OCI-LY3 (cell line): ENCODE data around the gene PPAT.

Experiments
- EZH2phosphoT487 ChIP-seq: fragments of 200-600 bp; shearing (Covaris generic); IDR thresholded peaks from 2 replicates; pipeline ENCODE4 v1.6.1; 2018; ENCODE audit warnings: antibody characterized with exemption, mixed run types, low read depth
- TF ChIP-seq, protein P1 (sequence below): fragments of 200-600, 300-600 bp; sonication (generic); IDR thresholded peaks from 2 replicates; pipeline ENCODE4 v1.5.1; 2014; ENCODE audit warnings: antibody characterized with exemption, low read length, low read depth

DNA sequence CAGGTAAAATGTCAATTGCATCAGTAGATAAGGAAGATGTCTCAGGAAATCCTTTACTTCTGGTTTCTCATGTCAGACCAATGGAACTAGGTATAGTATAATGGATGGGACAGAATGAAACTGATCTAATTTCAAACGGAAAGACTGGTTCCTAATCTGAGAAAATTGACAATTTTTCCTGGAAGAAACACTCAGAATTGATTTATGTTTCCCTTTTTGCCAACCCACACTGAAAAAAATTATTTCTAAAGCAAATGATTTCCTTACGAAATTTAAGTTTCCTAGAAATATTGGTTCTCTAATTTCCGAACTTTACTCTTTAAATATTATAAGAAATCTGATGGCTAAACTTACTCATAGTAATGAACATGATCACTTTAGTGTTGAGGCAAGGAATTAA is 19.1 kb downstream of the PPAT start:
- TF ChIP-seq, protein P1, sequence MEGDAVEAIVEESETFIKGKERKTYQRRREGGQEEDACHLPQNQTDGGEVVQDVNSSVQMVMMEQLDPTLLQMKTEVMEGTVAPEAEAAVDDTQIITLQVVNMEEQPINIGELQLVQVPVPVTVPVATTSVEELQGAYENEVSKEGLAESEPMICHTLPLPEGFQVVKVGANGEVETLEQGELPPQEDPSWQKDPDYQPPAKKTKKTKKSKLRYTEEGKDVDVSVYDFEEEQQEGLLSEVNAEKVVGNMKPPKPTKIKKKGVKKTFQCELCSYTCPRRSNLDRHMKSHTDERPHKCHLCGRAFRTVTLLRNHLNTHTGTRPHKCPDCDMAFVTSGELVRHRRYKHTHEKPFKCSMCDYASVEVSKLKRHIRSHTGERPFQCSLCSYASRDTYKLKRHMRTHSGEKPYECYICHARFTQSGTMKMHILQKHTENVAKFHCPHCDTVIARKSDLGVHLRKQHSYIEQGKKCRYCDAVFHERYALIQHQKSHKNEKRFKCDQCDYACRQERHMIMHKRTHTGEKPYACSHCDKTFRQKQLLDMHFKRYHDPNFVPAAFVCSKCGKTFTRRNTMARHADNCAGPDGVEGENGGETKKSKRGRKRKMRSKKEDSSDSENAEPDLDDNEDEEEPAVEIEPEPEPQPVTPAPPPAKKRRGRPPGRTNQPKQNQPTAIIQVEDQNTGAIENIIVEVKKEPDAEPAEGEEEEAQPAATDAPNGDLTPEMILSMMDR = no peak
- TF ChIP-seq EZH2phosphoT487 = no peak
